ENCODE results near the gene NRM.
A peak's percentile ranks its signal among the peaks of the same experiment; 100 is the strongest.

The NRM gene

GRCh38 chr6:30684386-30685156 is 6.2 kb downstream of the NRM start:
- peak overlapping the region; percentile 50; the same call in 1 of the 2 replicates for H3K4me3 ChIP-seq (ENCODE audit: low read length)
- H3K27me3 ChIP-seq (ENCODE audit: insufficient read depth, low read length) = no peaks in the 10 kb centered on the region
- H3K4me1 ChIP-seq (ENCODE audit: insufficient read depth, low read length) = peaks cover 35% of the 10 kb centered on the region; the same call in 1 of the 2 replicates
- H3K27ac ChIP-seq (ENCODE audit: low read length) = no peak overlapping the region
- H3K9ac ChIP-seq (ENCODE audit: low read depth, low read length) = peak overlapping the region; percentile 69; the same call in 1 of the 2 replicates
- H3K9me3 ChIP-seq (ENCODE audit: insufficient read depth, low read depth, low read length) = no peaks in the 10 kb centered on the region
- no peaks in the 10 kb centered on the region for H3K36me3 ChIP-seq (ENCODE audit: insufficient read depth, low read depth, low read length)

DNA sequence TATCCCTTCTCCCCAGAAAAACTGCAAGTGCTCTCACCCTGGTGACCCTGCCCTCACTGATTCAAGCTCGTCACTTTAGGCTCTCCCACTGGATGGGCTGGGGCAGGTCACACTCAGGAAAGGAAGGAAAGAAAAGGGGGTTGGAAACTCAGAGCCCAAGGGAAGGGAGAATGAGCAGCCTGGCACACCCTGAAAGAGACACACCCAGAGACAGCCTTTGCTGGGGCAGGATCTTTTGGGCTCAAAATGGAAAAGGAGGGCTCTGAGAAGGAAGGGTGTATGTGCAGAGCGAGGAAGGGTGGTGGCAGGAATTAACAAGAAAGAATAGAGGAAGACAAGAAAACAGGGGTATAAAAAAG is 6.8 kb downstream of the NRM start:
- Histone ChIP-seq H3K27ac (ENCODE audit: low read length) (no peak overlapping the region), H3K9ac (ENCODE audit: low read depth, low read length) (peak overlapping the region; percentile 69; the same call in 1 of the 2 replicates), H3K36me3 (ENCODE audit: insufficient read depth, low read depth, low read length) (no peaks in the 10 kb centered on the region), H3K9me3 (ENCODE audit: insufficient read depth, low read depth, low read length) (no peaks in the 10 kb centered on the region), H3K4me1 (ENCODE audit: insufficient read depth, low read length) (peaks cover 37% of the 10 kb centered on the region; the same call in 1 of the 2 replicates), H3K27me3 (ENCODE audit: insufficient read depth, low read length) (no peaks in the 10 kb centered on the region), H3K4me3 (ENCODE audit: low read length) (peak overlapping the region; percentile 50; the same call in 1 of the 2 replicates)

DNA sequence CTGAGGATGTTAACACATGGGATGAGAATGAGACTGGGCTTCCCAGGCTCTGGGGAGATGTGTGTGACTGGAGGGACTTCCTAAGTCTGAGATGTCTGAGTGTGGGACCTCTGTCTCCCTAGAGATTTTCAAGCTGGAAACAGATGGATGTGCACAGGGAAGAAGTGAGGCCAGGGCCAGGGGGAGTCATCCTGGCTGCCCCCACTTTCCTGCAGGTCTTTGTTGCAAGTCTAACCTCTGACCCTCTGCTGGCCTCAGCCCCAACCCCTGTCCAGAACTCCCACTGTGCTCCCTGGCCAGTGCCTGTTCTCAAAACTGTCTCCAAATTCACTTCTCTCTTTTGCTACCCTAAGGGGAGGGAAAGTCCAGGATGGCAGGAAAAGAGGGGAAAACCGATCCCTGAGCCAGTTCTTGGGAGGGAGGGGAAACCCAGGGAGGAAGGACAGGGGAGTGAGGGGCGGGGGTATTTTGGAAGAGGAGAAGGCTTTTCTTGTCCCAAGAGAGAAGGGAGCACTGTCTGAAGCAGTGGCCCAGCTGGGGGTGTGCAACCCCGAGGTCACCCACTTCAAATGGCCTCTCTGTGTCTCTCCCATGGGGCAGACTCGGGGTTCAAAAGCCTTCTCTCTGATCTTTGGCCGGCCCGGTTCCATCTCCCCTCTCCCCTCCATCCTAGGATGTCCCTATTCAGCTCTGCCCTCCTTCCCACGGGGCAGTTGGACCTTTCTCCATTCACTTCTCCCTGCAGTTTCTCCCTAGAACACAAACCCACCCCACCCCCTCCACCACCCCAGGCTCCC is 7.4 kb downstream of the NRM start:
- peaks cover 3% of the 10 kb centered on the region; the same call in 1 of the 2 replicates for H3K36me3 ChIP-seq (ENCODE audit: insufficient read depth, low read depth, low read length)
- H3K27ac ChIP-seq (ENCODE audit: low read length) = peak overlapping the region; percentile 32
- H3K4me3 ChIP-seq (ENCODE audit: low read length) = peak overlapping the region; percentile 50
- H3K9ac ChIP-seq (ENCODE audit: low read depth, low read length) = peak overlapping the region; percentile 69; the same call in 1 of the 2 replicates
- H3K27me3 ChIP-seq (ENCODE audit: insufficient read depth, low read length) = no peaks in the 10 kb centered on the region
- peaks cover 37% of the 10 kb centered on the region; the same call in 1 of the 2 replicates for H3K4me1 ChIP-seq (ENCODE audit: insufficient read depth, low read length)
- no peaks in the 10 kb centered on the region for H3K9me3 ChIP-seq (ENCODE audit: insufficient read depth, low read depth, low read length)

- Histone ChIP-seq H3K4me3 (ENCODE audit: low read length) (peak overlapping the region; percentile 50; the same call in 1 of the 2 replicates), H3K9me3 (ENCODE audit: insufficient read depth, low read depth, low read length) (no peaks in the 10 kb centered on the region), H3K4me1 (ENCODE audit: insufficient read depth, low read length) (peaks cover 31% of the 10 kb centered on the region; the same call in 1 of the 2 replicates), H3K27ac (ENCODE audit: low read length) (peak overlapping the region; percentile 32), H3K9ac (ENCODE audit: low read depth, low read length) (peak overlapping the region; percentile 69; the same call in 1 of the 2 replicates), H3K27me3 (ENCODE audit: insufficient read depth, low read length) (no peaks in the 10 kb centered on the region), H3K36me3 (ENCODE audit: insufficient read depth, low read depth, low read length) (peaks cover 9% of the 10 kb centered on the region; the same call in 1 of the 2 replicates)
Measured at GRCh38 chr6:30682143-30683117, 8.4 kb downstream of the NRM start.

DNA sequence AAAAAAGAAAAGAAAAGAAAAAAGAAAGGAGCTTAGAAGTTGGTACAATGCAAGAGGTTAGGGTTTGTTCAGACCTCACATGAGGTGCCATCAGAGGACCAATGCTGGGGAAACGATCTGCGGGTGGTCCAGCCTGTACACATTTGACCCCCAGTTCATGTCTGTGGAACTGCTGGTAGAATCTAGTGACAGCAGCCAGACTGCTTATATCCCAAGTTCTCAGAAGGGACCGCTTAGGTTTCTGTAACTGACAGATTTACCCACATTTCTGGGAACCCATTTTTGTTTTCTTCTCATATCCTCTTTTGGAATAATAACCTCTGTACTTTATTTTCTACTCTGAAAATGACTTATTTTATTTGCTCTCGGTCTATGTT is 9.0 kb downstream of the NRM start:
- Histone ChIP-seq H3K27ac (ENCODE audit: low read length) (no peak overlapping the region), H3K36me3 (ENCODE audit: insufficient read depth, low read depth, low read length) (peaks cover 15% of the 10 kb centered on the region), H3K4me3 (ENCODE audit: low read length) (no peak overlapping the region; the same call in 1 of the 2 replicates), H3K9ac (ENCODE audit: low read depth, low read length) (no peak overlapping the region; the same call in 1 of the 2 replicates), H3K27me3 (ENCODE audit: insufficient read depth, low read length) (no peaks in the 10 kb centered on the region), H3K4me1 (ENCODE audit: insufficient read depth, low read length) (peaks cover 31% of the 10 kb centered on the region; the same call in 1 of the 2 replicates), H3K9me3 (ENCODE audit: insufficient read depth, low read depth, low read length) (no peaks in the 10 kb centered on the region)

GRCh38 chr6:30679765-30680535 is 10.8 kb downstream of the NRM start:
- Histone ChIP-seq H3K9me3 (ENCODE audit: insufficient read depth, low read depth, low read length) (no peaks in the 10 kb centered on the region), H3K9ac (ENCODE audit: low read depth, low read length) (peak overlapping the region; percentile 67), H3K4me3 (ENCODE audit: low read length) (peak overlapping the region; percentile 54; the same call in 1 of the 2 replicates), H3K4me1 (ENCODE audit: insufficient read depth, low read length) (peaks cover 26% of the 10 kb centered on the region; the same call in 1 of the 2 replicates), H3K27ac (ENCODE audit: low read length) (no peak overlapping the region), H3K36me3 (ENCODE audit: insufficient read depth, low read depth, low read length) (peaks cover 23% of the 10 kb centered on the region), H3K27me3 (ENCODE audit: insufficient read depth, low read length) (no peaks in the 10 kb centered on the region)

DNA sequence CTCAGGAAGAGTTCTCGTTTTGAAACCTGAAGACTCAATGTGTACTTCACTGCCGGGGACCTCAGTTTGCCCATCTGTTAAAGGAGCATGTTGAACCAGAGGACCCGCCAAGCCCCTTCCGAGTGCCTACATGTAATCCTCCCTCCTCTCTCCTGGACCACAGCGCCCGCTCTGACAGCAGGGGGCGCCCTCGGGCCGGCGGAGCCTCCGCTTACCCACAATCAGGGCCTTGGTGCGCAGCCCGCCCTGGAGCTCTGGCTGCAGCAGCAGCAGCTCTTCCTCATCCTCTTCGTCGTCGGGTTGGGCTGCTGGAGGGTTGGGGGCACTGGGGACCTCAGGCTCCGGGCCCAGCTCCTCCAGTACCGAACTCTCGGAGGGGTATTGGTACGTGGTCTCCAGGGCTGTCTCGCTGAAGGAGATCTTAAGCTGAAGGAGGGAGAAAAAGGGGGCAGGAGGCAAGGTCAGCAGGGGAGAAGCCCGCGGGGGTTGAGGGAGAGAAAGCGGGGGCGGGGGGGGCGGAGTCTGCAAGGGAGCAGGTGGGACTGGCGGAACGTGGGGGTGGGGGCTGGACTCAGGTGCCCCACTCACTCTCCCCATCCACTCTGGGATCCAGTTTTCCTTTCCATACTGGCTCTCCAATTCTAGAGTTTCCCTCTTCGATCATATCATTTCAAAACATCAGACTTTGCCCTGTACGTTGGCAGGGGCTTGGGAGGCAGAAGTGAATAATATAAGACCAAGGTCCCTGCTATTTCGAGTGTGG is 11.6 kb downstream of the NRM start:
- Histone ChIP-seq H3K36me3 (ENCODE audit: insufficient read depth, low read depth, low read length) (peaks cover 23% of the 10 kb centered on the region), H3K9ac (ENCODE audit: low read depth, low read length) (peak overlapping the region; percentile 67; the same call in 1 of the 2 replicates), H3K9me3 (ENCODE audit: insufficient read depth, low read depth, low read length) (no peaks in the 10 kb centered on the region), H3K4me3 (ENCODE audit: low read length) (peak overlapping the region; percentile 54; the same call in 1 of the 2 replicates), H3K27ac (ENCODE audit: low read length) (peak overlapping the region; percentile 39), H3K4me1 (ENCODE audit: insufficient read depth, low read length) (peaks cover 26% of the 10 kb centered on the region; the same call in 1 of the 2 replicates), H3K27me3 (ENCODE audit: insufficient read depth, low read length) (no peaks in the 10 kb centered on the region)

DNA sequence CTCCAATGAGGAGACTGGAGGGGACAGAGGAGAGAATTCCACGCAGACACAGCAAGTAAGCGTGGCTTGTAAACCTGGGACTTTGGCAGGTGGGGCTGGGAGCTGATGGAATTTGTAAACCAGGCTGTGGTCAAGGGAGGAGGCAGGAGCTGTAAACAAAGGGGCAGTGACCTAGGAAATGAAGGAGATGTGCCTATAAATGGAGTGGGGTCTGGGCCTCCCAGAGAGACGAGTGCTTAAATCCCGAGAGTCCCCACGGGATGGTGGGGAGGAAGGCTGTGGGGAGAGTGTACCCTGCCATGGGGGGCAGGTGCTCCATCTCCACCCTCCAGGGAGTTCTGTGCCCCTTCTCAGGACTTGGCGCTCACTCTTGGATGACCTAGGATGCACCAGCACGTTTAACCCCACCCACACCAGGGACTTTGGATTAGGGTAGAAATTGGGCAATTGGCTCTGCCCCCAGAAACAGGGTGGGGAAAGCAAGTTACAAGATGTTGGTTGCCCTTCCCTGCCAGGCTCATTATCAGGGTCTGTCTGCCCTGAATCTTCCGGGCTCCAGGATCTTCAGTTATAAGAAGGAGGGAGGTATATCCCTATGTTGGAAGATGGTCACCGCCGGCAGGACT is 14.0 kb downstream of the NRM start:
- peaks cover 23% of the 10 kb centered on the region for H3K36me3 ChIP-seq (ENCODE audit: insufficient read depth, low read depth, low read length)

GRCh38 chr6:30672445-30673253 is 18.1 kb downstream of the NRM start, which contains the start of gene DHX16:
TSS of gene DHX16 (minus strand) at chr6:30673006. CDS start at chr6:30672841, 165 bp downstream.
- Histone ChIP-seq H3K27ac (ENCODE audit: low read length) (no peak within 1 kb of the TSS), H3K4me3 (ENCODE audit: low read length) (peak within 1 kb of the TSS; percentile 96), H3K4me1 (ENCODE audit: insufficient read depth, low read length) (no peaks in the 10 kb centered on the region), H3K36me3 (ENCODE audit: insufficient read depth, low read depth, low read length) (peaks cover 35% of the 10 kb centered on the region), H3K9ac (ENCODE audit: low read depth, low read length) (peak within 1 kb of the TSS; percentile 85), H3K9me3 (ENCODE audit: insufficient read depth, low read depth, low read length) (no peaks in the 10 kb centered on the region), H3K27me3 (ENCODE audit: insufficient read depth, low read length) (no peaks in the 10 kb centered on the region)

More for the DNA sequence above, 14.0 kb downstream of the NRM start:
- no peaks in the 10 kb centered on the region for H3K27me3 ChIP-seq (ENCODE audit: insufficient read depth, low read length)
- H3K27ac ChIP-seq (ENCODE audit: low read length) = no peak overlapping the region
- no peaks in the 10 kb centered on the region for H3K9me3 ChIP-seq (ENCODE audit: insufficient read depth, low read depth, low read length)
- no peak overlapping the region for H3K4me3 ChIP-seq (ENCODE audit: low read length)
- no peak overlapping the region for H3K9ac ChIP-seq (ENCODE audit: low read depth, low read length)
- H3K4me1 ChIP-seq (ENCODE audit: insufficient read depth, low read length) = peaks cover 7% of the 10 kb centered on the region; the same call in 1 of the 2 replicates

Measured in iPS-20b (cell line).